Measurements from ENCODE around the gene ADH1B.

GRCh38 chr4:99275050-99275449, 46.2 kb downstream of the ADH1B start:
- TF ChIP-seq CTCF (IDR thresholded peaks at IDR 0.05) (no peak), POLR2A (IDR thresholded peaks at IDR 0.05) (no peak)
